ENCODE data around the gene CCSER1. TPM values are rescaled to one million over a fixed set of nuclear protein-coding genes. Genes with fewer than 3 reads are reported as not detected.

Gene CCSER1
- total and polyA plus RNA-seq, 2 of the 8 experiments (the other 6 are each of a cell fraction or from before 2014, with no cell fraction given) = 0.26 to 0.84 TPM

GRCh38 chr4:90280954-90281353 is 153.8 kb downstream of the CCSER1 start (continued):
- TF ChIP-seq CTBP2 (IDR thresholded peaks at IDR 0.05; ENCODE audit: borderline replicate concordance, insufficient read depth, insufficient read length, low read length) (no peak), TCF12 (IDR thresholded peaks at IDR 0.05; ENCODE audit: low read depth, low read length) (no peak), KDM5A (IDR thresholded peaks at IDR 0.05; ENCODE audit: low read length) (no peak), E2F6 (IDR thresholded peaks at IDR 0.05) (no peak), ZNF274 (IDR thresholded peaks at IDR 0.05; ENCODE audit: borderline replicate concordance, extremely low read depth, low read length) (no peak), YY1 (IDR thresholded peaks at IDR 0.05; ENCODE audit: low read depth, low read length) (no peak), RFX5 (IDR thresholded peaks at IDR 0.05; ENCODE audit: borderline replicate concordance, low read depth, low read length) (no peak), SP4 (IDR thresholded peaks at IDR 0.05; ENCODE audit: low read length) (no peak), CREB1 (IDR thresholded peaks at IDR 0.05) (no peak), EP300 (IDR thresholded peaks at IDR 0.05; ENCODE audit: borderline replicate concordance in 1 of 2, low read depth in 2 of 2, low read length in 2 of 2) (no peak), ATF2 (IDR thresholded peaks at IDR 0.05; ENCODE audit: low read length) (no peak), SIRT6 (IDR thresholded peaks at IDR 0.05; ENCODE audit: low read length) (no peak), RXRA (IDR thresholded peaks at IDR 0.05; ENCODE audit: insufficient read depth, low read depth, low read length) (no peak), MAX (IDR thresholded peaks at IDR 0.05) (no peak)
